ENCODE measurements around the gene CLSTN1. TPM values are rescaled to one million over a fixed set of nuclear protein-coding genes. Genes with fewer than 3 reads are reported as not detected.
A peak's percentile ranks its signal among the peaks of the same experiment; 100 is the strongest.

Gene CLSTN1
- total RNA-seq, 1 donor from 2014 or later = 71.0 TPM

- Histone ChIP-seq H3K4me1 (peaks cover 5% of the 10 kb centered on the region), H3K27ac (no peak overlapping the region), H3K36me3 (no peaks in the 10 kb centered on the region), H3K27me3 (no peaks in the 10 kb centered on the region), H3K9me3 (no peaks in the 10 kb centered on the region), H3K4me3 (no peak overlapping the region)
- DNase-seq = no peak
- TF ChIP-seq, protein P1, sequence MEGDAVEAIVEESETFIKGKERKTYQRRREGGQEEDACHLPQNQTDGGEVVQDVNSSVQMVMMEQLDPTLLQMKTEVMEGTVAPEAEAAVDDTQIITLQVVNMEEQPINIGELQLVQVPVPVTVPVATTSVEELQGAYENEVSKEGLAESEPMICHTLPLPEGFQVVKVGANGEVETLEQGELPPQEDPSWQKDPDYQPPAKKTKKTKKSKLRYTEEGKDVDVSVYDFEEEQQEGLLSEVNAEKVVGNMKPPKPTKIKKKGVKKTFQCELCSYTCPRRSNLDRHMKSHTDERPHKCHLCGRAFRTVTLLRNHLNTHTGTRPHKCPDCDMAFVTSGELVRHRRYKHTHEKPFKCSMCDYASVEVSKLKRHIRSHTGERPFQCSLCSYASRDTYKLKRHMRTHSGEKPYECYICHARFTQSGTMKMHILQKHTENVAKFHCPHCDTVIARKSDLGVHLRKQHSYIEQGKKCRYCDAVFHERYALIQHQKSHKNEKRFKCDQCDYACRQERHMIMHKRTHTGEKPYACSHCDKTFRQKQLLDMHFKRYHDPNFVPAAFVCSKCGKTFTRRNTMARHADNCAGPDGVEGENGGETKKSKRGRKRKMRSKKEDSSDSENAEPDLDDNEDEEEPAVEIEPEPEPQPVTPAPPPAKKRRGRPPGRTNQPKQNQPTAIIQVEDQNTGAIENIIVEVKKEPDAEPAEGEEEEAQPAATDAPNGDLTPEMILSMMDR (IDR thresholded peaks at IDR 0.05) = no peak
- ATAC-seq = no peak
- intact Hi-C loops (cut with DNase I) = no loop called here
Measured at GRCh38 chr1:9700340-9700739, 123.4 kb downstream of the CLSTN1 start.

DNA sequence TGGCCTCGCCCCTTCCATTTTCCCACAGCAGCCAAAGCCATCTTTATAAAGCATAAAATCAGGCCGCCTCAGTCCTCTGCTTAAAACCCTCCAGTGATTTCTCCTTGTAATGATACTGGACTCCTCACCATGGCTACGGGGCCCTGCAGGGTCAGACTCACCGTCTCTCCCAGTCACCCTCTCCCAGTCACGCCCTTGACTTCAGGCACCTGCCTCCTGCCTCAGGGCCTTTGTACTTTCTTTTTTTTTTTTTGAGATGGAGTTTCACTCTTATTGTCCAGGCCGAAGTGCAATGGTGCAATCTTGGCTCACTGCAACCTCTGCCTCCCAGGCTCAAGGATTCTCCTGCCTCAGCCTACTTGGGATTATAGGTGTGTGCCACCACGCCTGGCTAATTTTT lies 124.4 kb downstream of the CLSTN1 start:
- DNase-seq (no peak), ATAC-seq (no peak)
- TF ChIP-seq, protein P1 (IDR thresholded peaks at IDR 0.05) = no peak
- intact Hi-C loops (cut with DNase I) = no loop called here
- Histone ChIP-seq H3K4me3 (no peak overlapping the region), H3K27me3 (no peaks in the 10 kb centered on the region), H3K9me3 (no peaks in the 10 kb centered on the region), H3K36me3 (no peaks in the 10 kb centered on the region), H3K4me1 (peaks cover 5% of the 10 kb centered on the region), H3K27ac (no peak overlapping the region)

GRCh38 chr1:9696793-9697192 lies 127.0 kb downstream of the CLSTN1 start:
- DNase-seq (no peak), ATAC-seq (no peak)
- H3K4me1 ChIP-seq = no peaks in the 10 kb centered on the region
- TF ChIP-seq, protein P1 (IDR thresholded peaks at IDR 0.05) = no peak
- no peak overlapping the region for H3K4me3 ChIP-seq
- H3K9me3 ChIP-seq = no peaks in the 10 kb centered on the region
- H3K27me3 ChIP-seq = no peaks in the 10 kb centered on the region
- no peak overlapping the region for H3K27ac ChIP-seq
- intact Hi-C loops (cut with DNase I) = no loop called here
- no peaks in the 10 kb centered on the region for H3K36me3 ChIP-seq

DNA sequence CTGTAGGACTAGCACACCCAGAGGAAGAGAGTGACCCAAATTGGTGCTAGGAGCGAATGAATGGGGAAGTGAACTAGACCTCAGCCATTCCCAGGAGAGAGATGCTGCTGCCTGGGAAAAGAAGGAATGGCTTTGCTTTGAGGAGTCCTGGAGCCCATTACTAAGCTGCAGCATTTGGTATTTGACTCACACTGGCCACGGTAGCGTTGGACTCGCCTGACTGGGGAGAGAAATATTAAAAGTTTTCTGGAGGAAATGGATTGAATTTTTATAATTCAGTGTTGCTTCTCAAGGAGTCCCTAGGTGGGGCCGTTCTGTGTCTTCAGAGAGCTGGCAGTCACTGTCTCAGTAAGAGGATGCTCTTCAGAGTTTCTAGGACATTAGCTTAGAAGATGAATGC lies 132.1 kb downstream of the CLSTN1 start:
- TF ChIP-seq, protein P1 (IDR thresholded peaks at IDR 0.05) = no peak
- ATAC-seq = no peak

DNA sequence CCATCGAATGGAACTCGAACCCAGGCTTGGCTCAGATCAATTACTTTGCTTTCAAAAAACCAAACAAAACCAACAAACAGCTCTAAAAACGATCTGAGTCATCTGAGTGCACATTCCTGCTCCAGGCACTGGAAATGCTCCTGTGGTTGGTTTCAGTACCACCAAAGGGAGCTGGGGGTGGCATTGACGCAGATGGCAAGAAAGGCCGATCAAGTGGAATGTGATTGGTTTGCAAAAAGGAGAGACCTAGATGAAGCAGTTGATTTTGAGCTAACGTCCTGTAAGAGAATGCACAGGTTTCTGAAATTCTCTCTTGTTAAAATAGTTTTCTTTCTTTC lies 132.7 kb downstream of the CLSTN1 start:
- H3K9me3 ChIP-seq = no peaks in the 10 kb centered on the region
- peaks cover 28% of the 10 kb centered on the region for H3K4me1 ChIP-seq
- H3K27me3 ChIP-seq = no peaks in the 10 kb centered on the region
- intact Hi-C loops (cut with DNase I) = no loop called here
- no peaks in the 10 kb centered on the region for H3K36me3 ChIP-seq
- ATAC-seq = no peak
- TF ChIP-seq, protein P1 (IDR thresholded peaks at IDR 0.05) = no peak
- DNase-seq = no peak
- no peak overlapping the region for H3K27ac ChIP-seq
- H3K4me3 ChIP-seq = no peak overlapping the region

More for the DNA sequence above, 132.1 kb downstream of the CLSTN1 start:
- H3K36me3 ChIP-seq = no peaks in the 10 kb centered on the region
- DNase-seq = no peak
- H3K27me3 ChIP-seq = no peaks in the 10 kb centered on the region
- H3K27ac ChIP-seq = no peak overlapping the region
- H3K4me1 ChIP-seq = peaks cover 28% of the 10 kb centered on the region
- intact Hi-C loops (cut with DNase I) = no loop called here
- no peak overlapping the region for H3K4me3 ChIP-seq
- H3K9me3 ChIP-seq = no peaks in the 10 kb centered on the region

GRCh38 chr1:9690440-9691107 lies 133.2 kb downstream of the CLSTN1 start:
- Histone ChIP-seq H3K36me3 (no peaks in the 10 kb centered on the region), H3K9me3 (no peaks in the 10 kb centered on the region), H3K4me3 (peak overlapping the region; percentile 69), H3K4me1 (peaks cover 28% of the 10 kb centered on the region), H3K27me3 (no peaks in the 10 kb centered on the region), H3K27ac (peak overlapping the region; percentile 17)
- intact Hi-C loops (cut with DNase I) = no loop called here
- DNase-seq (no peak), ATAC-seq (no peak)
- TF ChIP-seq, protein P1 (IDR thresholded peaks at IDR 0.05) = no peak
